HG03095 (cell line): Measurements from ENCODE around the gene PGAP3.

Experiments
- ATAC-seq: cut with Tn5 transposase; IDR thresholded peaks from one replicate; pipeline ENCODE4 v1.9.1; 2021; ENCODE audit warnings: moderate library complexity; ENCODE audit not compliant: unreplicated experiment

PGAP3 gene

DNA sequence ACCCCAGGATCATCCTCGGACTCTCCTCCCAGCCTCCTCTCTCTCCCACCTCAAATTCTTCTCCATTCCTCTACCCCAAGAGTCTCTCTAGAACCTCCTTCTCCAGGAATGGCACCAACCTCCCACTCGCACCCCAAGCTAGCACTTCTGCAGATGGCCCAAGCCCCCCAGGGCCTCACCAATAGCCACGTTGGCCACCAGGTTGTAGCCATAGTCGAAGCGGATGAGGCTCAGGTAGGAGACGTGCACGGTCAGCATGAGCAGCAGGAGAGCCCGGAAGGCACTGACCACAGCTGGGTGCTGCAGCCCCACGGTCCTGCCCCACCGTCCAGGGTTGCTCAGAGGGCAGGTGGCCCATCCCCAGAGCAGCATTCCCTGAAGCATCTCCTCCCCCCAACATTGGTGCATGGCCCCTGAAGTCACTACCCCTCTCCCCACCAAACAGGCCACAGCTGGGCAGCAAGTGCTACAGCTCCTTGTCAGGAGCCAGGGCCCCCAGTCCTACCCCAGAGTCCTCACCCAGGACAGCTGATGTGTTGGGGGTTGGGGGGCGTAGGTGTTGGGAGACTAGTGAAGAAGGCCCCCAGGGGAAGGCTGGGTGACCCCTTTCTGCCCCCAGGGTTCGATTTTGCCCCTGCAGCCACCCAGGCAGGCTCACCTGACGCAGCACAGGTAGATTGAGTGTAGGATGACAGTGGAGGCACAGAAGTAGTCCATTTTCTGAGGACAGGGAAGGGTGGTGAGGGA, 14.3 kb downstream of the PGAP3 start:
- ATAC-seq, result no peak

- no peak for ATAC-seq
Observed at GRCh38 chr17:39672522-39673334, 15.1 kb downstream of the PGAP3 start.

- ATAC-seq, result no peak
Observed at GRCh38 chr17:39671651-39672521, 16.0 kb downstream of the PGAP3 start.

- no peak for ATAC-seq
Observed at GRCh38 chr17:39670746-39671145, 17.1 kb downstream of the PGAP3 start.

DNA sequence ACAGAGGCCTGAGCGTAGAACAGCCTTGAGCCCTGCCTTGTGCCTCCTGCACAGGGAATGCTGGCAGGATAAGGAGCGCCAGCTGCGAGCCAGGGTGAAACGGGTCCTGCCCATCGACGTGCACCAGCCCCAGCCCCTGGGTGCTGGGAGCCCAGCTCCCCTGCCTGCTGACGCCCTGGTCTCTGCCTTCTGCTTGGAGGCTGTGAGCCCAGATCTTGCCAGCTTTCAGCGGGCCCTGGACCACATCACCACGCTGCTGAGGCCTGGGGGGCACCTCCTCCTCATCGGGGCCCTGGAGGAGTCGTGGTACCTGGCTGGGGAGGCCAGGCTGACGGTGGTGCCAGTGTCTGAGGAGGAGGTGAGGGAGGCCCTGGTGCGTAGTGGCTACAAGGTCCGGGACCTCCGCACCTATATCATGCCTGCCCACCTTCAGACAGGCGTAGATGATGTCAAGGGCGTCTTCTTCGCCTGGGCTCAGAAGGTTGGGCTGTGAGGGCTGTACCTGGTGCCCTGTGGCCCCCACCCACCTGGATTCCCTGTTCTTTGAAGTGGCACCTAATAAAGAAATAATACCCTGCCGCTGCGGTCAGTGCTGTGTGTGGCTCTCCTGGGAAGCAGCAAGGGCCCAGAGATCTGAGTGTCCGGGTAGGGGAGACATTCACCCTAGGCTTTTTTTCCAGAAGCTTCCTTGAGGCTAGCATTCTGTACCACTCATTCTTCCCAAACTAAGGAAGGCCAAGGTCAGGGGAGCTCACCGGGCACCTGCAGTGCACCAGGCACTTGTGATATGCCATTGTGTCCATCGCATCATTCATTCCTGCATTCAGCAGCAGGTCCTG, 17.7 kb downstream of the PGAP3 start:
- ATAC-seq, result no peak

GRCh38 chr17:39667945-39668924, 19.6 kb downstream of the PGAP3 start, which contains the start of gene PNMT:
Gene PNMT, plus strand, starts transcription at chr17:39668453. Its CDS starts 23 bp downstream, at chr17:39668476.
- no peak for ATAC-seq

- ATAC-seq, result no peak
Observed at GRCh38 chr17:39667262-39667944, 20.5 kb downstream of the PGAP3 start.

- no peak for ATAC-seq
Observed at GRCh38 chr17:39666601-39667261, 21.1 kb downstream of the PGAP3 start.

DNA sequence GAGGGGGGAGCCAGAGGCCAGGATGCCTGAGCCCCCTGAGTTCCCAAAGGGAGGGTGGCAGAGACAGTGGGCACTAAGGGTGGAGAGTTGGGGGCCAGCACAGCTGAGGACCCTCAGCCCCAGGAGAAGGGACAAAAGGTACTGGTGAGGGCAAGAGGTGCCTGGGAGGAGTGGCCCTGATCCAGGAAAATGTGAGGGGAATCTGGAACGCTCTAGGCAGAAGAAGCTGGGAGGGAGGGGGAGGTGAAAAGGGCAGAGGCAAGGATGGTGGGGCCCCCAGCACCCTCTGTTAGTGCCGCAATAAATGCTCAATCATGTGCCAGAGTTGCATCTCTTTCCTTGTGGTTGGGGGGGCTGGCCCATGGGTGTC, 21.6 kb downstream of the PGAP3 start:
- no peak for ATAC-seq

GRCh38 chr17:39665642-39666224, 22.1 kb downstream of the PGAP3 start:
- no peak for ATAC-seq

GRCh38 chr17:39664581-39665561, 23.0 kb downstream of the PGAP3 start, which contains the start of gene TCAP:
Gene TCAP, plus strand, starts transcription at chr17:39665349. Its CDS starts 11 bp downstream, at chr17:39665360.
- ATAC-seq, result no peak

DNA sequence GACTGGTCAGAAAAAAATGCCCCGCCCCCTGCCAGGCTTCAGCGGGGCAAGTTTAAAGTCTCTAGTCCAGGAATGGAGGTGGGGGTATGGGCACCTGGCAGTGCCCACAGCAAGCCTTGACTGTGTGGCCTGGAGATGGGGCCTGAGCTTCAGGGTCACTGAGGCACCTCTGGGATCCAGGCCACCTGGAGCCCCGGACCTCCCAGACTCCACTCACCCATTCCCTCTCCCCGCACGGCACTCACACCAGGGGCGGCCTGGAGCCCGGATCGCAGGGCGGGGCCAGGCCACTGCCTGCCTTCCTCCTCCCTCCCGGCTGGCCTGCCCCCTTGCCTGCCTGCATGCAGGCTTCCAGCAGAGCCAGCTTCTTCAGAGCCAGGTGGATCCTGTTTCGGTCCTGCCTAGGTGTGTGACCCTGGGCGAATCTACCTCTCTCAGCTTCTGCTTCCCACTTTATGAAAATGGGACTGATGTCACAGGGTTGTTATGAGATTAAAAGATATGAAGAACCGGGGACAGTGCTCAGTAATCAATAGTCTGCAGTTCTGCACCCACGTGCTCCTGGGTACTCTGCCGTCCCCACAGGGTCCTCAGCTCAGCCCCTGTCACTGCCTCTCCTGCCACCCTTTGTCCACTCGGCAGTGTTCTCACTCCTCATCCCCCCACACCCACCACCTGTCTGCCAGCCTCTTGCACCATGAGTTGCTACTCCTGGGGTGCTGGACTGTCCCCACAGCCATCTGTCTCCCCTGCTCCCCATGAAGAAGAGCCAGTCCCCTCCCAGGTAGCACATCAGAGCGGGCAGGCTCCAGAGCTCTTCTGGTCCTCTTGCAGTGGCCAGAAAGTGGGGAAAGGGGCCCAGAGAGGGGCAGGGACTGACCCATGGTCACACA, 23.9 kb downstream of the PGAP3 start:
- ATAC-seq, result no peak

- ATAC-seq, result no peak
Observed at GRCh38 chr17:39663340-39663687, 24.5 kb downstream of the PGAP3 start.

DNA sequence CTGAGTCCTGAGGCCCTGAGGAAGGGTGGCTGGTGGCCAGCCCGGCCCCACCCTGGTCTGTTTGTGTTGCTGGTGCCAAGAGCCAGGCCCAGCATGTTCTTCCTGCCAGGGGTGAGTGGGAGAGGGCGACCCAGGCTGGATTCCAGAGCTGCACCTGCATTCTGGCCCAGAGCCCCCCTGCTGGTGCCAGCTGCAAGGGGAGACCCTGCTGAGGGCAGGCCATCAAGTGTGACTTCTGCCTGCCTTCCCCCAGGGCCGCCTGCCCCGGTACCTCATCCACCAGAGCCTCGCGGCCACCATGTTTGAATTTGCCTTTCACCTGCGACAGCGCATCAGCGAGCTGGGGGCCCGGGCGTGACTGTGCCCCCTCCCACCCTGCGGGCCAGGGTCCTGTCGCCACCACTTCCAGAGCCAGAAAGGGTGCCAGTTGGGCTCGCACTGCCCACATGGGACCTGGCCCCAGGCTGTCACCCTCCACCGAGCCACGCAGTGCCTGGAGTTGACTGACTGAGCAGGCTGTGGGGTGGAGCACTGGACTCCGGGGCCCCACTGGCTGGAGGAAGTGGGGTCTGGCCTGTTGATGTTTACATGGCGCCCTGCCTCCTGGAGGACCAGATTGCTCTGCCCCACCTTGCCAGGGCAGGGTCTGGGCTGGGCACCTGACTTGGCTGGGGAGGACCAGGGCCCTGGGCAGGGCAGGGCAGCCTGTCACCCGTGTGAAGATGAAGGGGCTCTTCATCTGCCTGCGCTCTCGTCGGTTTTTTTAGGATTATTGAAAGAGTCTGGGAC, 25.1 kb downstream of the PGAP3 start:
- ATAC-seq, result no peak
